ENCODE data around the gene MRTFB.

DNA sequence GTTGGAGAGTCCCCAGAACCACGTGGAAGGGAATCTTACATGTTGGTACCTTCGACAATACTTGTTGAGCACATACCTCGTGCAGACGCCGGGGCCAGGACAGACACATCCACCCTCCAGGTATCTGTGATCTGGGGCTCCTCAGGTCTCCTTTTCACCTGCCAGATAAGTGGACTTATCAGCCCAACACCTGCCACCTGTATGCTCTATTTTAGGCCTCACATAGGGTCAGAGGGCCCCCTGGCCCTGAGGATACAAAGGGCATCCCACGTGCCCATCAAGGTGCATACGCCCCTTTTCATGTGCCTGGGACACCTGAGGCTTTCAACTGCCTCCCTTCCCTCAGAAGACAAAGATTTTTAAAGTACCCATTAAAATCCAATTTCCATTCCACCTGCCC, 212.7 kb downstream of the MRTFB start:
- TF ChIP-seq, protein P1, sequence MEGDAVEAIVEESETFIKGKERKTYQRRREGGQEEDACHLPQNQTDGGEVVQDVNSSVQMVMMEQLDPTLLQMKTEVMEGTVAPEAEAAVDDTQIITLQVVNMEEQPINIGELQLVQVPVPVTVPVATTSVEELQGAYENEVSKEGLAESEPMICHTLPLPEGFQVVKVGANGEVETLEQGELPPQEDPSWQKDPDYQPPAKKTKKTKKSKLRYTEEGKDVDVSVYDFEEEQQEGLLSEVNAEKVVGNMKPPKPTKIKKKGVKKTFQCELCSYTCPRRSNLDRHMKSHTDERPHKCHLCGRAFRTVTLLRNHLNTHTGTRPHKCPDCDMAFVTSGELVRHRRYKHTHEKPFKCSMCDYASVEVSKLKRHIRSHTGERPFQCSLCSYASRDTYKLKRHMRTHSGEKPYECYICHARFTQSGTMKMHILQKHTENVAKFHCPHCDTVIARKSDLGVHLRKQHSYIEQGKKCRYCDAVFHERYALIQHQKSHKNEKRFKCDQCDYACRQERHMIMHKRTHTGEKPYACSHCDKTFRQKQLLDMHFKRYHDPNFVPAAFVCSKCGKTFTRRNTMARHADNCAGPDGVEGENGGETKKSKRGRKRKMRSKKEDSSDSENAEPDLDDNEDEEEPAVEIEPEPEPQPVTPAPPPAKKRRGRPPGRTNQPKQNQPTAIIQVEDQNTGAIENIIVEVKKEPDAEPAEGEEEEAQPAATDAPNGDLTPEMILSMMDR (IDR thresholded peaks at IDR 0.05), result no peak
- no peak for TF ChIP-seq POLR2A (IDR thresholded peaks at IDR 0.05)

All from lower leg skin (tissue), 3 donors.